Natural killer cell (primary cell): ENCODE measurements around the gene CEP78. TPM values are rescaled to one million over a fixed set of nuclear protein-coding genes. Genes with fewer than 3 reads are reported as not detected.

Source experiments
- ATAC-seq, 3 donors: fragments of 150-1000 bp in 2 of 3; fragments of 200-7000 bp in 1 of 3; cut with Tn5 transposase; 1 replicate in 1 of 3; 2 replicates in 2 of 3; pipeline ENCODE4 v1.10.0; 2021; ENCODE audit warnings: mild to moderate bottlenecking in 2 of 3, moderate library complexity in 2 of 3
- DNase-seq, 2 donors: peaks; one replicate each; pipeline versions ENCODE4 v3.0.0 to v3.0.0-alpha.2; 2013 to 2021; ENCODE audit warnings: mixed read lengths in 1 of 2
- H3K27ac ChIP-seq: one replicate; pipeline ENCODE4 v1.5.1; 2013; ENCODE audit warnings: mild to moderate bottlenecking, low read length
- H3K27me3 ChIP-seq: one replicate; pipeline ENCODE4 v1.6.1; 2013; ENCODE audit warnings: low read length; ENCODE audit not compliant: control insufficient read depth, insufficient read depth
- H3K36me3 ChIP-seq: one replicate; pipeline ENCODE4 v1.6.1; 2013; ENCODE audit warnings: low read length; ENCODE audit not compliant: control insufficient read depth, insufficient read depth
- H3K4me1 ChIP-seq: one replicate; pipeline ENCODE4 v1.6.1; 2013; ENCODE audit warnings: low read length; ENCODE audit not compliant: control insufficient read depth, insufficient read depth
- H3K4me3 ChIP-seq: one replicate; pipeline ENCODE4 v1.5.1; 2013; ENCODE audit warnings: low read length
- H3K9me3 ChIP-seq: one replicate; pipeline ENCODE4 v1.6.1; 2013; ENCODE audit warnings: low read length; ENCODE audit not compliant: control insufficient read depth, insufficient read depth
- H3K27ac Mint-ChIP-seq, 2 donors: one replicate each; pipeline ENCODE4 v1.8.0; 2022; ENCODE audit warnings: mild to moderate bottlenecking in 2 of 2, mixed read lengths in 2 of 2, moderate library complexity in 1 of 2
- H3K27me3 Mint-ChIP-seq, 2 donors: one replicate each; pipeline ENCODE4 v1.8.0; 2022; ENCODE audit warnings: low read depth in 2 of 2, mixed read lengths in 2 of 2
- H3K36me3 Mint-ChIP-seq: one replicate; pipeline ENCODE4 v1.8.0; 2022; ENCODE audit warnings: mixed read lengths
- H3K4me1 Mint-ChIP-seq, 2 donors: one replicate each; pipeline ENCODE4 v1.8.0; 2022; ENCODE audit warnings: mixed read lengths in 2 of 2
- H3K4me3 Mint-ChIP-seq: one replicate; pipeline ENCODE4 v1.8.0; 2022; ENCODE audit warnings: mild to moderate bottlenecking, moderate library complexity, mixed read lengths
- H3K9me3 Mint-ChIP-seq, 2 donors: one replicate each; pipeline ENCODE4 v1.8.0; 2022; ENCODE audit warnings: mixed read lengths in 2 of 2
- WGBS: methylation state at CpG from one replicate; pipeline ENCODE4 v1.1.7; 2013; ENCODE audit warnings: missing lambda C conversion rate; ENCODE audit not compliant: insufficient coverage; 5-methylcytosine and 5-hydroxymethylcytosine counted together
- intact Hi-C: fragments of 100-400 bp; cut with micrococcal nuclease; formaldehyde crosslinking; loops from one replicate; pipeline ENCODE4 v1.14.2; 2022
- total RNA-seq, 4 donors: library from RNA; stranded (reverse); fragments of 120-200 nt in 1 of 4; gene quantifications; one replicate each; pipeline versions ENCODE4 v1.2.3 to v1.2.4, GENCODE V29; 2013 to 2022
- TF ChIP-seq, protein P1 (sequence below): fragments of 200-600 bp; IDR thresholded peaks from one replicate; pipeline ENCODE4 v1.8.0; 2022; ENCODE audit warnings: antibody characterized with exemption

The CEP78 gene
- total RNA-seq, 3 donors from 2014 or later (not counting 1 experiment from before 2014, with no cell fraction given) = 204 to 304 (median 253) TPM

DNA sequence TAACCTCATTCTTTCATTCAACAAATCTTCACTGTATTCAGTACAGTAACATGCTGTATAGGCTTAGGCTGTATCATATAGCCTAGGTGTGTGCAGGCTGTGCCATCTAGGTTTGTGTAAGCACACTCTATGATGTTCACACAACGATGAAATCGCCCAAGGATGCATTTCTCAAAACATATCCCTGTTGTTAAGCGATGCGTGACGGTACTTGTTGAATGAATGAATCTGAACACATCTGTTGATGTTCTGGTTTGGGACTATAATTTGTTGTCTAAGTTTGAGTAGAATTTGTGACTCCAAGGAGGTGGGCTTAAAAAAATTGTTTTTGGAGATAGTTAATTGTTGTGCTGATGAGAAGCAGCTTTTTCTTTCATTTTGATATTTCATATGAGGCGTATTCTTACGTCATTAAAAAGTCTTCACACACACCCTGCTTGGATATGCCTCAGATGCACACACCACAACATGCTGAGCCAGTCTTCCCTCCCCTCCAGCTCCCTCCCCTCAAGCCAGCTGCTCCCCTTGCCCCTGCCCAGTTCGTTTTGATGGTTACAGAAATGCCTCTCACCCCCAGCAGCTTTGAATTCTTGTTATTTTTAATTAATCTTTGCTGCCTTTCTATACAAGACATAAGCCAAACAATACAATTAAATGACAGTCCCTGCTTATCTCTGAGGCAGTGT is 55.5 kb downstream of the CEP78 start:
- Histone ChIP-seq H3K4me1 (peaks cover 3% of the 10 kb centered on the region), H3K9me3 (no peaks in the 10 kb centered on the region), H3K27ac (no peak overlapping the region), H3K4me3 (no peak overlapping the region), H3K36me3 (no peaks in the 10 kb centered on the region), H3K27me3 (no peaks in the 10 kb centered on the region)
- Mint-ChIP-seq H3K27me3 (peaks cover 0 to 3% of the 10 kb centered on the region in 2 donors), H3K4me1 (peaks cover 8 to 14% of the 10 kb centered on the region in 2 donors), H3K27ac (no peak overlapping the region), H3K4me3 (no peak overlapping the region), H3K9me3 (no peaks in the 10 kb centered on the region), H3K36me3 (no peaks in the 10 kb centered on the region)
- ATAC-seq = no peak
- 92% methylated on average over 8 of the region's 8 CpGs for WGBS
- intact Hi-C loops = no loop called here
- TF ChIP-seq, protein P1, sequence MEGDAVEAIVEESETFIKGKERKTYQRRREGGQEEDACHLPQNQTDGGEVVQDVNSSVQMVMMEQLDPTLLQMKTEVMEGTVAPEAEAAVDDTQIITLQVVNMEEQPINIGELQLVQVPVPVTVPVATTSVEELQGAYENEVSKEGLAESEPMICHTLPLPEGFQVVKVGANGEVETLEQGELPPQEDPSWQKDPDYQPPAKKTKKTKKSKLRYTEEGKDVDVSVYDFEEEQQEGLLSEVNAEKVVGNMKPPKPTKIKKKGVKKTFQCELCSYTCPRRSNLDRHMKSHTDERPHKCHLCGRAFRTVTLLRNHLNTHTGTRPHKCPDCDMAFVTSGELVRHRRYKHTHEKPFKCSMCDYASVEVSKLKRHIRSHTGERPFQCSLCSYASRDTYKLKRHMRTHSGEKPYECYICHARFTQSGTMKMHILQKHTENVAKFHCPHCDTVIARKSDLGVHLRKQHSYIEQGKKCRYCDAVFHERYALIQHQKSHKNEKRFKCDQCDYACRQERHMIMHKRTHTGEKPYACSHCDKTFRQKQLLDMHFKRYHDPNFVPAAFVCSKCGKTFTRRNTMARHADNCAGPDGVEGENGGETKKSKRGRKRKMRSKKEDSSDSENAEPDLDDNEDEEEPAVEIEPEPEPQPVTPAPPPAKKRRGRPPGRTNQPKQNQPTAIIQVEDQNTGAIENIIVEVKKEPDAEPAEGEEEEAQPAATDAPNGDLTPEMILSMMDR = no peak
- DNase-seq = no peak

DNA sequence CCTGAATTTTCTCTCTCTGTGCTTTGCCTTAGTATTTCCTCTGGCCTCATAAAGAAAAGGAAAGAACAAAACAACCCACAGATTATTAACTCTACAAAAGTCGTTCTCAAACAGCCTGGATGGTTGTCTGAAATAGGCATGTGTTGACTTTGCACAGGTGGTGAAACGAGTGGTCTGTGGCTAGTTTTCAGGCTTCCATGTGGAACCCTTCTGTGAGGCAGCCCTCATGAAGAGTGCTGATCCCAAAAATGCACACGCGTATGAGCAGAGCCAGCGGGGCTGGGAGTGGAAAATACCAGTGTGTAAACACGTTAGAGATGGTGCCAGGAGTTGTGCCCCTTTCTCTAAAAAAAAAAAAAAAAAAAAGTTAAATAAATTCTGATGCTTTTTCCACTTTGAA is 56.2 kb downstream of the CEP78 start:
- no peaks in the 10 kb centered on the region for H3K9me3 ChIP-seq
- Mint-ChIP-seq H3K4me3 (no peak overlapping the region), H3K4me1 (peaks cover 14 to 15% of the 10 kb centered on the region in 2 donors), H3K27ac (no peak overlapping the region), H3K9me3 (no peaks in the 10 kb centered on the region), H3K36me3 (no peaks in the 10 kb centered on the region), H3K27me3 (peaks cover 0 to 4% of the 10 kb centered on the region in 2 donors)
- H3K36me3 ChIP-seq = no peaks in the 10 kb centered on the region
- intact Hi-C loops = no loop called here
- no peak overlapping the region for H3K27ac ChIP-seq
- ATAC-seq (no peak), DNase-seq (no peak)
- 63% methylated on average over 4 of the region's 6 CpGs for WGBS
- peaks cover 10% of the 10 kb centered on the region for H3K4me1 ChIP-seq
- H3K4me3 ChIP-seq = no peak overlapping the region
- TF ChIP-seq, protein P1 = no peak
- H3K27me3 ChIP-seq = no peaks in the 10 kb centered on the region

DNA sequence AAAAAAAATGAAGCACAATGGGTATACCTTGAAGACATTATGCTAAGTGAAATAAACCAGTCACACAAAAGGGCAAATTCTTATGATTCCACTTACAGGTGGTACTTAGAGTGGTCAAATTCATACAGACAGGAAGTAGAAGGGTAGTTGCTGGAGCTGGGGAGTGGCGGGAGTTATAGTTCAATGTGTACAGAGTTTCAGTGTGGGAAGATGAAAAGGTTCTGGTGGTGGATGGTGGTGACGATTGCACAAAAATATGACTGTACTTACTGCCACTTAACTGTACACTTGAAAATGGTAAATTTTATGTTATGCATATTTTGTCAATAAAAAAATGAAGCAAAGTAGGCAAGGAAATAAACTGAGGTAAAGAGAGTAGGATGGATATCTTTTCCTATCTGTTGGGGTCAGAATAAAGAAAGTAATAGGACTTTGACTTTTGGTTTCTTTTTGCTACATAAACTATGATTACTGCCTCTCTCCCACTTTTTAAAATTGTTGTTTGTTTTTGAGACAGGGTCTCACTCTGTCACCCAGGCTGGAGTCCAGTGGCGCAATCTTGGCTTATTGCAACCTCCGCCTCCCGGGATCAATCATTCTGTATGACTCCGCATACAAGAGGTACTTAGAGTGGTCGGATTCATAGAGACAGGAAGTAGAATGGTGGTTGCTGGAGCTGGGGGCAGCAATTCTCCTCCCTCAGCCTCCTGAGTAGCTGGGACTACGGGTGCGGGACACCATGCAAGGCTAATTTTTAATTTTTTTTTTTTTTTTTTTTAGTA is 57.0 kb downstream of the CEP78 start:
- intact Hi-C loops = no loop called here
- peaks cover 5% of the 10 kb centered on the region in 2 donors for H3K27me3 Mint-ChIP-seq
- WGBS = 80% methylated on average over 7 of the region's 9 CpGs
- Histone ChIP-seq H3K4me1 (peaks cover 19% of the 10 kb centered on the region), H3K36me3 (no peaks in the 10 kb centered on the region), H3K27me3 (peaks cover 2% of the 10 kb centered on the region), H3K9me3 (no peaks in the 10 kb centered on the region), H3K4me3 (no peak overlapping the region), H3K27ac (no peak overlapping the region)
- ATAC-seq (no peak), DNase-seq (no peak)
- H3K4me1 Mint-ChIP-seq = peaks cover 23% of the 10 kb centered on the region in 2 donors
- H3K4me3 Mint-ChIP-seq = no peak overlapping the region
- TF ChIP-seq, protein P1 = no peak
- H3K27ac Mint-ChIP-seq = no peak overlapping the region
- H3K36me3 Mint-ChIP-seq = no peaks in the 10 kb centered on the region
- no peaks in the 10 kb centered on the region for H3K9me3 Mint-ChIP-seq
